ENCODE data around the gene PGGHG. TPM values are rescaled to one million over a fixed set of nuclear protein-coding genes. Genes with fewer than 3 reads are reported as not detected.
"Not testable (repeated sequence)": the region's sequence is repeated elsewhere in the genome, so short reads cannot be mapped to it uniquely, and the experiment has no call there.

The PGGHG gene
- polyA plus RNA-seq, 1 donor from 2014 or later = 2.1 TPM

DNA sequence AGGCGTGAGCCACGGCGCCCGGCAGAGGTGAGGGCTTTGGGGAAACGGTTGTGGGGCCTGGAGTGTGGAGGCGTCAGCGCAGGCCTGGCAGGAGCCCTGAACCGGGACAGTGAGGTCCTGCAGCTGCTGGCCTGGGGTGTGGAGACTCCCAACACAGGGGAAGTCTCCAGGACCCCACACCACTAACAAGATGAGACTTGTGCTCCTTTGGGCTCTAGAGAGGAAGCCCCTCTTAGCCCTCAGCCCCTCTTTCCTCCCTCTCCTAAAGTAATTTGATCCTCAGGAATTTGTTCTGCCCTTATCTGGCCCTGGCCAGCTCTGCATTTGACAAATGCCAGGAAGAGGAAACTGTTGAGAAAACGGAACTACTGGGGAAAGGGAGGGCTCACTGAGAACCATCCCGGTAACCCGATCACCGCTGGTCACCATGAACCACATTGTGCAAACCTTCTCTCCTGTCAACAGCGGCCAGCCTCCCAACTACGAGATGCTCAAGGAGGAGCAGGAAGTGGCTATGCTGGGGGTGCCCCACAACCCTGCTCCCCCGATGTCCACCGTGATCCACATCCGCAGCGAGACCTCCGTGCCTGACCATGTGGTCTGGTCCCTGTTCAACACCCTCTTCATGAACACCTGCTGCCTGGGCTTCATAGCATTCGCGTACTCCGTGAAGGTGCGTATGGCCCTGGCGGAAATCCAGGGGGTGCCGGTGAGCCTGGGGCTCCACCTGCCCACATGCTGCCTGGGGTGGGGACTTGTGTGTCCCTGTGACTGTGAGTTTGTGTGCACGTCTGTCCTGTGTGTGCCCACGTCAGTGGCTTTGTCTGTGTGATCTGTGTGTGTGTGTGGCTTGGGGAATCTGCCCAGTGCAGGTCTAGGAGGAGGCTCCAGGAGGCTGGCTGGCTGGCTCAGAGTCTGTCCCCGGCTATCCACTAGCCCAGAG is 19.1 kb downstream of the PGGHG start, which contains the start of gene IFITM2:
Gene IFITM2, plus strand, starts transcription at position 51 of the 943 bp plus-strand sequence. Its CDS starts 377 bp downstream, at position 428.
- H3K27me3 ChIP-seq (ENCODE audit: insufficient read depth, low read depth, low read length); H3K9me2 ChIP-seq (ENCODE audit: insufficient read depth, low read length); H3K9me3 ChIP-seq (ENCODE audit: low read length); H3K9ac ChIP-seq (ENCODE audit: low read length); H3K79me2 ChIP-seq (replicated peaks; ENCODE audit: insufficient read depth, low read length); H4K20me1 ChIP-seq (ENCODE audit: insufficient read depth); H3F3A ChIP-seq (ENCODE audit: insufficient read depth, low read length, poor library complexity, severe bottlenecking); H3K27ac ChIP-seq (ENCODE audit: low read length); H2AFZ ChIP-seq (ENCODE audit: low read depth, low read length); H3K36me3 ChIP-seq (ENCODE audit: insufficient read depth, low read length); H3K4me2 ChIP-seq (ENCODE audit: low read length); H3K4me3 ChIP-seq (ENCODE audit: low read length): not testable (repeated sequence)

DNA sequence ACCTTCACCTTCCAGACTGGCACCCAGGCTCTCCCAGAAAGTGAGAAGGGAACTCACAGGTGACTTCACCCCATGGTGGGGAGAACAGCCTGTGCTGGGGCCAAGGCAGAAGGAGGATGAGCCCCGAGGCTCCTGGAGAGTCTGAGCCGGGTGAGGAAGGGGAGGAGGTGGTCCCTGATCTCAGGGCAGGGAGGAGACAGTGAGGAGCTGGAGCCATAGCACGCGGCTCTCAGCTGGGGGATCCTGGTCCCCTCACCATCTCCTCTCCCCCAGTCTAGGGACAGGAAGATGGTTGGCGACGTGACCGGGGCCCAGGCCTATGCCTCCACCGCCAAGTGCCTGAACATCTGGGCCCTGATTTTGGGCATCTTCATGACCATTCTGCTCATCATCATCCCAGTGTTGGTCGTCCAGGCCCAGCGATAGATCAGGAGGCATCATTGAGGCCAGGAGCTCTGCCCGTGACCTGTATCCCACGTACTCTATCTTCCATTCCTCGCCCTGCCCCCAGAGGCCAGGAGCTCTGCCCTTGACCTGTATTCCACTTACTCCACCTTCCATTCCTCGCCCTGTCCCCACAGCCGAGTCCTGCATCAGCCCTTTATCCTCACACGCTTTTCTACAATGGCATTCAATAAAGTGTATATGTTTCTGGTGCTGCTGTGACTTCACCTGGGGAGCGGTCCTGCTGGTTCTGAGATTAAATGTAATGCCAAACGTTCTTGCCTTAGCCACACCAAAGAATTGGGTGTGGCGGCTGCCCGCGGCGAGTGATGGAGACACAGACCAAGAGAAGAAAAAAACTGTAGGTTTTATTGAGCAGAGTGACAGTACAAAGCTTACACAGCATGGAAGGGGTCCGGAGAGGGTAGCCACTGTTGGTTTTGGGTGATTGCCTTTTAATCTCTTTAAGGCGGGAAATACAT is 20.1 kb downstream of the PGGHG start:
- not testable (repeated sequence) for H3K9me3 ChIP-seq (ENCODE audit: low read length); H2AFZ ChIP-seq (ENCODE audit: low read depth, low read length); H3K27ac ChIP-seq (ENCODE audit: low read length); H3K9ac ChIP-seq (ENCODE audit: low read length); H3K4me3 ChIP-seq (ENCODE audit: low read length); H3K4me2 ChIP-seq (ENCODE audit: low read length); H3K79me2 ChIP-seq (replicated peaks; ENCODE audit: insufficient read depth, low read length); H3K36me3 ChIP-seq (ENCODE audit: insufficient read depth, low read length); H3K9me2 ChIP-seq (ENCODE audit: insufficient read depth, low read length); H3F3A ChIP-seq (ENCODE audit: insufficient read depth, low read length, poor library complexity, severe bottlenecking); H4K20me1 ChIP-seq (ENCODE audit: insufficient read depth); H3K27me3 ChIP-seq (ENCODE audit: insufficient read depth, low read depth, low read length)

DNA sequence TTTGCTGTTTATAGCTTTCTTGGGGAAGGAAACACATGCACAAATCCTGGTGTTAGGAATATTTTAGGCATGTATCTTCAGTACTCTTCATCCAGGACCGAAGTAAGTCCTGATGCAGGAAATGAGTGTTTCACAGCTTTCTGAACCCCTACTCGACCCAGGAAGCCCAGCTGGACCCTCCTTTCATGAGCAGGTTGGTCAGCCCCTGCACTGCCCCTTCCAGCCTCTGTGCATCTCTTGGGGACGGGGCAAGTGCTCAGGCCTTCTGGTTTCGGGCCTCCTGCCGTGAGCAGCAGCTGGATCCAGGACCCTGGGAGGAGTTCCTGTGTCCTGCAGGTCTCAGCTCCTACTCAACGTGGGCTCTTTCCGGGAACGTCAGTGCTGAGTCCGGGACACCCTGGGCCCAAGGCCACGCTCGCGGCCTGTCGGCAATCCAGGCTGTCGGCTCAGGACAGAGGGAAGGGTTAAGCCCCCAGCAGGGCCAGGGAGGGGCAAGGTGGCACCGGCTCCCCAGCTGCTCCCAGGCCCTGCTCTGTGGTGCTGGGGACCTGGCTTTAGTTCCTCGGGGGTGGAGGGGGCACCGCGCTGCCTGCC is 21.1 kb downstream of the PGGHG start:
- not testable (repeated sequence) for H3K9me3 ChIP-seq (ENCODE audit: low read length); H3K27ac ChIP-seq (ENCODE audit: low read length); H3K36me3 ChIP-seq (ENCODE audit: insufficient read depth, low read length); H3K79me2 ChIP-seq (replicated peaks; ENCODE audit: insufficient read depth, low read length); H3K4me3 ChIP-seq (ENCODE audit: low read length); H3K27me3 ChIP-seq (ENCODE audit: insufficient read depth, low read depth, low read length); H3K9me2 ChIP-seq (ENCODE audit: insufficient read depth, low read length); H2AFZ ChIP-seq (ENCODE audit: low read depth, low read length); H3K4me2 ChIP-seq (ENCODE audit: low read length); H3K9ac ChIP-seq (ENCODE audit: low read length); H4K20me1 ChIP-seq (ENCODE audit: insufficient read depth); H3F3A ChIP-seq (ENCODE audit: insufficient read depth, low read length, poor library complexity, severe bottlenecking)

DNA sequence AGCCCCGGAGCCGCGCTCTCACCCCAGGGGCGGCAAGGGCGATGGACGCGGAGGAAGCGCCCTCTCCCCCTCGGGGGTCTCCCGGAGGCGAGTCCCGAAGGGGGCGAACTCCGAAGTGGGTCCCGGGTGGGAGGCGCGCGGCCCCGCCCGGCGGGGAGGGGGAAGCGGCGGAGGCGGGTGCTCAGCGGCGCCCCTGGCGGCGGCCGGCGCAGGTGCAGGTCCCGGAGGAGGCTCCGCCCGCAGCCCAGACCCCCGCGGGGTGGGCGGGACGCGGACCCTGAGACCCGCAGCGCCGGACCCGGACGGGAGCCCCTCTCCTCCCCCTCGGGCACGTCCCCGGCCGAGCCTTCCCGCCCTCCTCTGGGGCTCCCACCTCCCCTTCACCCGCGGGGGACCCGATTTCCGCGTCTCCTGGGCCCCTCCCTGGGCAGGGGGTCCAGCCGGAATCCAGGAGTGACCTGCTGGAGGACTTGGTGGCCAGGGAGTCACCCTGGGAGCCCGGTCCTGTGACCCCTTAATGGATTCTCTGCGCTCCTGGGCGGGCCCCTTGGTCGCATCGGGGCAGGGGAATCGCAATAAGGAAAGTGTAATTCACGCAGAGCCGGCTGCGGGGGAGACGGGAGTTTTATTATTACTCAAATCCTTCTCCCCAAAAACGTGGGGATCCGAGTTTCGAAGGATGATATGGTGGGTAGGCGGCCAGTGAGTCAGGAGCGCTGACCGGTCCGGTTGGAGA is 22.3 kb downstream of the PGGHG start:
- H3K9me3 ChIP-seq (ENCODE audit: low read length); H3K27ac ChIP-seq (ENCODE audit: low read length); H4K20me1 ChIP-seq (ENCODE audit: insufficient read depth); H3K79me2 ChIP-seq (replicated peaks; ENCODE audit: insufficient read depth, low read length); H3K9ac ChIP-seq (ENCODE audit: low read length); H3K27me3 ChIP-seq (ENCODE audit: insufficient read depth, low read depth, low read length); H3K36me3 ChIP-seq (ENCODE audit: insufficient read depth, low read length); H3K4me3 ChIP-seq (ENCODE audit: low read length); H3K4me2 ChIP-seq (ENCODE audit: low read length); H2AFZ ChIP-seq (ENCODE audit: low read depth, low read length); H3F3A ChIP-seq (ENCODE audit: insufficient read depth, low read length, poor library complexity, severe bottlenecking); H3K9me2 ChIP-seq (ENCODE audit: insufficient read depth, low read length): not testable (repeated sequence)

Measured in neural cell (in vitro differentiated cells).